VCaP (cell line): ENCODE measurements around the gene STAT3.
"Not testable (repeated sequence)": the region's sequence is repeated elsewhere in the genome, so short reads cannot be mapped to it uniquely, and the experiment has no call there.

ENCODE experiments used
- H3K27ac ChIP-seq: fragments of 450-650 bp; 2 replicates; pipeline ENCODE4 v1.5.1; 2017
- CTCF ChIP-seq: fragments of 450-650 bp; conservative IDR thresholded peaks from 2 replicates; pipeline ENCODE4 v1.5.1; 2017; ENCODE audit warnings: mild to moderate bottlenecking, moderate library complexity

The STAT3 gene

GRCh38 chr17:42271006-42271778 lies 117.0 kb downstream of the STAT3 start:
- no peak overlapping the region for H3K27ac ChIP-seq
- no peak for TF ChIP-seq CTCF

GRCh38 chr17:42270596-42270995 lies 117.6 kb downstream of the STAT3 start:
- no peak overlapping the region for H3K27ac ChIP-seq

GRCh38 chr17:42270170-42270535 lies 118.1 kb downstream of the STAT3 start:
- TF ChIP-seq CTCF, result no peak
- no peak overlapping the region for H3K27ac ChIP-seq

More at GRCh38 chr17:42270596-42270995, 117.6 kb downstream of the STAT3 start:
- TF ChIP-seq CTCF, result no peak

GRCh38 chr17:42268236-42268635 lies 120.0 kb downstream of the STAT3 start:
- TF ChIP-seq CTCF, result no peak
- H3K27ac ChIP-seq, result no peak overlapping the region

- no peak overlapping the region for H3K27ac ChIP-seq
These were observed 121.1 kb downstream of the STAT3 start for GRCh38 chr17:42266918-42267766.

GRCh38 chr17:42266462-42266861 lies 121.8 kb downstream of the STAT3 start:
- no peak for TF ChIP-seq CTCF
- H3K27ac ChIP-seq, result no peak overlapping the region

More at GRCh38 chr17:42266918-42267766, 121.1 kb downstream of the STAT3 start:
- no peak for TF ChIP-seq CTCF

GRCh38 chr17:42264366-42264765 lies 123.9 kb downstream of the STAT3 start:
- not testable (repeated sequence) for H3K27ac ChIP-seq
